ENCODE measurements around the gene STRIP2. TPM values are rescaled to one million over a fixed set of nuclear protein-coding genes. Genes with fewer than 3 reads are reported as not detected.
"Not testable (repeated sequence)": the region's sequence is repeated elsewhere in the genome, so short reads cannot be mapped to it uniquely, and the experiment has no call there.

STRIP2 gene
- total RNA-seq, 1 donor from 2014 or later, result 0.19 TPM

DNA sequence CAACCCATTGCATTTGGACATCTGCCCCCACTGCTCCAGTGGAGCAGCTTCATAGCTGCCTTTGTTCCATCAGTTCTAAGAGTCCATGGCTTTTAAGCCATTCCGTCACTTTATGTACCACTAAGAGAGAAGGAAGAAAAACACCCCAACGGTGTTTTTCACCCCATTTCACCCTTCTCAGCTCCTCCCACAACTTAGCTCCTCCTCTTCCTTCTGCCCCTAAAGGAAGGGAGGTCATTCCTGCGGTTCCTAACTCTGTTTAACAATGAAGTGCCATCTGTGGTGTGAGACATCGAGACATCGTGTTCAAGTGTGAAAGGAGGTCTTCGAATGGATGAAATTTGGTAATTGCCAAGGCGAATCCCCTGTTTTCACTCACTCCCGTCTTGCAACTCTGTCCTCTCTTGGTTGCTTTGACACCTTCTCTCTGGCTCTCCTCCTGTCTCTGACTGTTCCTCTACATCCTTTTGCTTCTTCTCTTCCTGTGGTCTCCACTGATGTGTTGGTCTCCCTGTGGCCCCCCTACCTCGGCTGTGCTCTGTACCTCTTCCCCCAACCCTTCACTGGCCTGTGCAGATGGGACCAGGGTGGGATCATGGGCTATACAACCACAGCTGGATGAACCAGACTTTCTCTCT lies 91.1 kb downstream of the STRIP2 start:
- DNase-seq (ENCODE audit: low spot score), result no peak

DNA sequence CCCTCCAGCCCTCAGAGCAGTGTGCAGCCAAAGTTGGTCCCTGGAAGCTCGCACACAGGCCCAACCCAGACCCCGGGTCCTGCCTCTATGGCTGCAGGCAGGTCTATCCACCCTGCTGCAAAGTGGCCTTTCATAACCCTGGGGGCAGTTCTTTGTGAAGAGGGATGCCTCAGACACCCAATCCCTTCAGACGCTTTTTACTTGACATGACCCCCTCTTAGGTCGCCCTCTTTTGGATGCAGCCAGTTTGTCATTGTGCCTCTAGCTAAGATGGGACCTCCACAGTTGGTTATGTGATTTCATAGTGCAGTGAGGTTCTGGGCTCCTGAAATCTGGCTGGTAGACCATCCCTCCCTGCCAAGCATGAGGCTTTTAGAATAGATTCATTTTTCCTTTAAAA lies 95.4 kb downstream of the STRIP2 start:
- no peak for DNase-seq (ENCODE audit: low spot score)

DNA sequence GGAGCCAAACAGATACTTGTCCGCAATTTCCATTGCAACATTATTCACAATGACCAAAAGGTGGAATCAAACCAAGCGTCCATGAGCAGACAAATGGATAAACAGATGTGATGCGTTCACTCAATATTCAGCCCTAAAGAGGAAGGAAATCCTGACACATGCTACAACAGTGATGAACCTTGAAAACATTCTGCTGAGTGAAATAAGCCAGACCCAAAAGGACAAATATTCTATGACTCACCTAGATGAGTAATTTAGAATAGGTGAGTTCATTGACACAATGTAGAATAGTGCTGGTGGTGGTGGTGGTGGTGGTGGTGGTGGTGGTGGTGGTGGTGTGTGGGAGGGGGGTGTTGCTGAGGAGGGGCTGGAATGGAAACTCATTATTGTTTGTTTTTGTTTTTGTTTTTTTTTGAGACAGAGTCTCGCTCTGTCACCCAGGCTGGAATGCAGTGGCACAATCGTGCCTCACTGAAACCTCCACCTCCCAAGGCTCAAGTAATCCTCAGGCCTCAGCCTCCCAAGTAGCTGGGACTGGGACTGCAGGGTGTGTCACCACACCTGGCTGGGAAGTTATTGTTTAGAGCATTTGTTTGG lies 96.7 kb downstream of the STRIP2 start:
- DNase-seq (ENCODE audit: low spot score), result no peak

DNA sequence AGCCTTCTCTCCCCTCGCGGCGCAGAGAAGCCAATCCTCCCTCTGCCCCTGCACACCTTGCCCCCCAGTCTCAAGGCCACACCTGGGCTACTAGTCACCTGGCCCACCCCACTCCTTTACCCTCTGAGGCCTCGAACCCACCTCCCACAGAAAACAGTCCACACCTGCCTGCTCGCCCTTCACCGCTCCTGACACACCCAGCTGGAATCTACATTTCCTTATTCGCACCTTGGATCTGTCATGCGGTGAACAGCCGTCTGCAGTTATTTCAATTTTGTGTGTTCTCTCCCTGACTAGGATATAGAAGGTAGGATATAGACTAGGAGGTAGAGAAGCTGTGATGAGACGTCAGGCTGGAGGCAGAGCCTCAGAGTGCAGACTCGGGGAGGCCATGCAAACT lies 97.5 kb downstream of the STRIP2 start:
- no peak for DNase-seq (ENCODE audit: low spot score)

DNA sequence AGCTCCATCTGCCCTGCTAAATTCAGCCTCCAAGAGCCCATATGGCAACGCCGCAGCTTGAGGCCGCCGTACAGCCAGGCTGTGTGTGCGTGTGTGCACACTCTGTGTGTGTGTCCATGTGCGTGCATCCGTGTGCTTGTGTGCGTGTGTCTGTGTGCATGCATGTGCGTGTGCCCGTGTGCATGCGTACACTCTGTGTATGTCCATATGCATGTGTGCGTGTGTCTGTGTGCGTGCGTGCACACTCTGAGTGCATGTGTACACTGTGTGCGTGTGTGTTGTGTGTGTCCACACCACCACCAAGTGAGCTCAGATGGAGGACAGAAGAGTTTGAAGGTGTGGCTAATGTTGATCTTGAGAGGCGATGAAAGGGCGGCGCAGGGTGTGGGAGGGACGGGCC lies 98.1 kb downstream of the STRIP2 start:
- no peak for DNase-seq (ENCODE audit: low spot score)

DNA sequence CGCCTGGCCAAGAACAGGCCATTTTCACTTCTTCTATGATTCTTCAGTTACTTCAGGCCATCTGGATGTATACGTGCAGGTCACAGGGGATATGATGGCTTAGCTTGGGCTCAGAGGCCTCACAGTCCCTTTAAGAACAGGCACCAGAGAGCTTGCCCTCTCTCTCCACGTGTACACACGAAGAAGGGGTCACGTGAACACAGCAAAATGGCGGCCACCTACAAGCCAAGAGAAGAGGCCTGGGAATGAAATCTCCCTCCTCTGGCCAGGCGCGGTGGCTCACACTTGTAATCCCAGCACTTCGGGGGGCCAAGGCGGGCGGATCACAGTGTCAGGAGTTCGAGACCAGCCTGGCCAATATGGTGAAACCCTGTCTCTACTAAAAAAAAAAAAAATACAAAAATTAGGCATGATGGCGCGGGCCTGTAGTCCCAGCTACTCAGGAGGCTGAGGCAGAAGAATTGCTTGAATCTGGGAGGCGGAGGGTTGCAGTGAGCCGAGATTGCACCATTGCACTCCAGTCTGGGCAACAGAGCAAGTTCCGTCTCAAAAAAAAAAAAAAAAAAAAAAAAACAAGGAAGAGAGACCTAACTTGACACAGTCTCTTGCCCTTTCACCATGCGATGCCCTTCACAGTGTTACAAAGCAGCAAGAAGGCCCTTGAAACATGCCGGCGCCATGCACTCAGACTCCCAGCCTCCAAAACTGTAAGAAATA lies 100.5 kb downstream of the STRIP2 start:
- not testable (repeated sequence) for DNase-seq (ENCODE audit: low spot score)

DNA sequence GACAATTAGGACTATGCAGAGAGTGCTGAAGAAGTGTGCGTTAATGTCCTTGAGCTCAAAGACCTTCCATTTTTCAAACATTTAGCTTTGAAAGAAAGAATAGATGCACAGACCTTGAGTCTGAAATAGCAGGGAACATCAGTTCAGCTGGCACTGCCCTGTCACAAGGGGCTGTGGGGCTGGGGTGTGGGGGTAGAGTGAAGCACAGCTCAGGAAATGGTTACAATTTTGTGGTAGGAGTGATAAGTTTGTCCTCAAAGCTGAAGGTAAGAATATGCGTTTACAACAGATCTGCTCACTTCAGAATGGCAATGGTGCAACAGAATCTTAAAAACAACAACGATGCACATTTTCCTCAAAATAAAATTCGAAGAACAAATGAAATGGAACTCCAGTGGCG lies 101.7 kb downstream of the STRIP2 start:
- no peak for DNase-seq (ENCODE audit: low spot score)

DNA sequence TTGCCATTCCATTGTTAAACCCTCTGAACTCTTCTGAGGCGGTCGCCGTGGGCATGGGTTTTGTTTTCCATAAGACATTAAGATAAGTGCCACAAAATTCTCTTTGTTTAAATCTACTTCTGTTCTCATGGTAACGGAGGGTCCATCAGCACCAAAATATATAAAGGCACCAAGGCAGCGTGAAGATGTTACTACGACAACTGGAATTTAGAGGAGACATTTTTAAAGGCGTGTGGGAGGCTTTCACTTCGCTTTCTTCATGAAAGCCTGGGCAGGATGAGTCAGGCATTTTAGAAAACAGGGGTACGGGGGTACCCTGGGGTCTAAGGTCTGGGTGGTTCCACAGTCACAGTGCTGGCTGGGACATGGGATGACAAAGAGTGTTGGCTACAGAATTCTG lies 102.1 kb downstream of the STRIP2 start:
- no peak for DNase-seq (ENCODE audit: low spot score)

Other genes with a start within 250 kb of the STRIP2 start
- 6.9 TPM for gene SMO, start 245.8 kb upstream of the STRIP2 start, total RNA-seq
- gene AHCYL2, start 209.4 kb upstream of the STRIP2 start, total RNA-seq, result 13.6 TPM
- not detected for gene SMKR1, start 68.1 kb downstream of the STRIP2 start, total RNA-seq
- gene NRF1, start 177.3 kb downstream of the STRIP2 start, total RNA-seq, result 16.2 TPM